GM18519 (cell line): ENCODE data around the gene PKIG.

Experiments
- ATAC-seq: cut with Tn5 transposase; IDR thresholded peaks from one replicate; pipeline ENCODE4 v1.9.1; 2021; ENCODE audit warnings: mild to moderate bottlenecking, moderate library complexity; ENCODE audit not compliant: unreplicated experiment, low FRiP score

PKIG gene

GRCh38 chr20:44593751-44594150 is 11.4 kb downstream of the PKIG start:
- ATAC-seq = no peak

- no peak for ATAC-seq
Observed at GRCh38 chr20:44594730-44595129, 12.4 kb downstream of the PKIG start.

GRCh38 chr20:44596010-44596409 is 13.6 kb downstream of the PKIG start:
- ATAC-seq = no peak

- no peak for ATAC-seq
Observed at GRCh38 chr20:44596876-44597275, 14.5 kb downstream of the PKIG start.

GRCh38 chr20:44597516-44597915 is 15.1 kb downstream of the PKIG start:
- ATAC-seq = no peak

DNA sequence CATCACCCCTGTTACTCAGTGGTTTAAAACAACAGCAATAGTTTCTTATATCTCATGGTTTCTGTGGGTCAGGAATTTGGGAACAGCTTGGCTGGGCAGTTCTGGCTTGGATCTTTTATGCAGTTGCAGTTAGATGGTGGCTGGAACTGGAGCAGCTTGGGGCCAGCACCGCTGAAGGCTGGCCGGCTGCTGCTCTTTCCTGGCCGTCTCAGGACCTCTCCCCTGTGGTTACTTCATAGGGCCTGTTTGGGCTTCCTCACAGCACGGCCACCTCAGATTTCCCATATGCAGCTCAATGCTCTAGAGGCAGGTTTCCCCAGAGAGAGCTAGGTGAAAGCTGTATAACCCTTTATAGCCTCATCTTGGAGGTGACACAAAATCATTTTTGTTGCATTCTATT is 15.6 kb downstream of the PKIG start:
- ATAC-seq = no peak

GRCh38 chr20:44598423-44599305 is 16.3 kb downstream of the PKIG start:
- ATAC-seq = no peak

GRCh38 chr20:44599715-44600114 is 17.3 kb downstream of the PKIG start:
- no peak for ATAC-seq

DNA sequence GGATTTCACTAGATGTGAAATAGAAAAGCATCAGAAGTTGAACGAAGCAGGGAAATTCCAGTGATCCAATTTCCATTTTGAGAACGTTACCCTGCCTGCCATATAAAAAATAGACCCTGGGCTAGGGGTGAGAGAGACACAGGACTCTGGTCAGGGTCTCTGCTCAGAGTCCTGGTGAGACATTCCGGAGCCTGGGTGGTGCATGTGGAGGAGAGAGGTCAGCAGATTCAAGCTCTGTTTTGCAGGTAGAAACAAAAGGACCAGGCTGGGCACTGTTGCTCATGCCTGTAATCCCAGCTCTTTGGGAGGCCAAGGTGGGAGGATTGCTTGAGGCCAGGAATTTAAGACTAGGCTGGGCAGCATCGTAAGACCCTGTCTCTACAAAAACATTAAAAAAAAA is 17.9 kb downstream of the PKIG start:
- no peak for ATAC-seq

GRCh38 chr20:44600758-44601201 is 18.4 kb downstream of the PKIG start:
- ATAC-seq = no peak

DNA sequence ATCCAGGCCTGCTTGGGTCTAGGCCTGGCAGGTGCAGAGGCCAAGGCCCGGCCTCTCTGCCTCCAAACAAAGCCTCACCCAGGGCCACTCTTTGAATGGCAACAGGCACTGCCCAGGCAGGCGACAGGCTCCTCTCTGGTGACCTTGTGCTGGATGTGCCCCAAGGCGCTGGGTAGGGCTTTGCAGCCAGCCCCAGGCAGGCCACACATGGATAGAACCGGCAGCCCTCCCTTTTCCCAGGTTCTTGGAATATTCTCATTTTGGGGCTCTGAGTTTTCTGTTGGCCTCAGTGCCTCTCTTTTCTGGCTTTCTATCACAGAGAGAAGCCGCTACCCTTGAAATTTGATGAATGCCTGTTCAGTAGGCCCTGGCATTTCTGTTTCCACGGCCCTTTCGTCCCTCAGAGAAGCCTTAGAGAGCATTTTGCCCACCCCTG is 18.9 kb downstream of the PKIG start:
- no peak for ATAC-seq

DNA sequence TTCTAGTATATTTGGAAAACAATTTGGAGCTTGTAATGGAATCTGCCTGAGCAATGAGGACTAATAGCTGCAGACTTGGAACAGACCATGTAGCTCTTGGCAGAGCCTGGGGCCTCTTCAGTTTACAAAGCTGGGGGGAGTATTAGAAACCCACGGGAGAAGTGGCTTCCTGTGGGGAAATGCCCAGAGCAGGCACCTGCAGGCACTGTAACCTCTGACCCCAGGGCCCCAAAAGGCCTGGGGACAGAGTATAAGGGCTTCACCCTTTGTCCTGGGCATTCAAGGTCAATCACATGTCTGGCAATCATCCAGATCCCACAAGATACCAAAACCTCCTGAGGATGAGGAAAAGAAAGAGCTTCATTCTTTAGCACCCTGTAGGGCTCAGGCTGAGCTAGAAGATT is 19.4 kb downstream of the PKIG start:
- ATAC-seq = no peak

- no peak for ATAC-seq
Observed at GRCh38 chr20:44603327-44603726, 20.9 kb downstream of the PKIG start.

GRCh38 chr20:44606725-44607441 is 24.5 kb downstream of the PKIG start:
- ATAC-seq = no peak

DNA sequence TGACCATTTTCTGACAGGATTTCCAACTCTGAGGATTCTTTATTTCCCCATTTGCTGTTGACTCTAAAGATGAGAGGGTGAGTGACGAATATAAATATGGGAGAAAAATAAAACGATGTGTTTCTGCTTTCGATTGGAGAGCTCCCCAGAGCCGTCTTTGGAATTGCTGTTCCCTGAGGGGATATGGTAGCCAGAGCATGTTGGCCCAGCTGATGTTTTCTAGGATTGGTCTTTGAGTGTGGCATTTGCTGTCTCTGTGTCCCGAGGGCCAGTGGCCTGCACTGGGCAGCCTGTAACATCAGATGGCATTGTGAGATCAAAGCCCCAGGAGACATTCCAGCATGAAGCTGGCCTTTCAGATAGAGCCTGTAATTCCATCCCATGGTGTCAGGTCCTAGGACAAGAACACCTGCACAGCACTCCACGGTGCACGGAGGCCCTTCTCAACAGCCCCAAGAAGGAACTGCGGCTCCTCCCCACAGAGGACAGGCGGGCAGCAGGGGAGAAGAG is 26.7 kb downstream of the PKIG start:
- ATAC-seq = no peak

DNA sequence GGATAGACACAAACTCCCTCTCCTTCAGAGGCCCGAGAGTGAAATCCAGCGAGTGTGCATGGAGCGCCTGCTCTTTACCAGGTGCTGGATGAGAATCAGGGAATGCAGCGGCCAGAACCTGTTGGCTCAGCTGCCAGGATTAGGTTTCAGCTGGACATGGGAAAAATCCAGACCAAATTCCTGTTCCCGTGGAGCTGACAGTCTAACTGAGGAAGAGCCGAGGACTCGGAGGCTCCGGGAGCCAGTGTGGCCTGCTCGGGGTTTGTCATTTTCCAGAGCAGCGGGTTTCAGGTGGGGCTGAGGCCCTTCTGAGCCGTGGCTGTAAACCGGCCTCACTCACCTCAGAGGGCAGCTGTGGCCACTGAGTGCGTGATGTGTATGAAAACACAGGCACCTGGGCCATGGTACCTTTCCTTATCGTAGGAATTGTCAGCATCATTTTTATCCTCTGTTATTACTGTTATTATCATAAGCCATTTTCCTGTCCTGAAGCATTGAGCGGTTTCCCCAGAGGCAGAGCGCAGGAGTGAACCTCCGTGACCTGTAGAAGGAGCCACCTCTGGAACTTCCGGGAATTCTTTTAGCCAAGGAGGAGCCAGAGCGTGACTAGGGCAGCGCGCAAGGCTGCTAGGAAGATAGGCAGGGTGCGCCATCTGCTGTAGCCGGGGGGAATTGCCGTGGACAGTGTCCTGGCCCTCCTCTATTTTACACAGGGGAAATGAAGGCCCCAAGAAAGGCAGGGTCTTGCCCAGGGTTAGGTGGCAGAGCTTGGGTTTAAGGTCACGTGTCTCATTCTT is 27.3 kb downstream of the PKIG start:
- ATAC-seq = peak; percentile 53

GRCh38 chr20:44610313-44610962 is 28.1 kb downstream of the PKIG start:
- no peak for ATAC-seq

DNA sequence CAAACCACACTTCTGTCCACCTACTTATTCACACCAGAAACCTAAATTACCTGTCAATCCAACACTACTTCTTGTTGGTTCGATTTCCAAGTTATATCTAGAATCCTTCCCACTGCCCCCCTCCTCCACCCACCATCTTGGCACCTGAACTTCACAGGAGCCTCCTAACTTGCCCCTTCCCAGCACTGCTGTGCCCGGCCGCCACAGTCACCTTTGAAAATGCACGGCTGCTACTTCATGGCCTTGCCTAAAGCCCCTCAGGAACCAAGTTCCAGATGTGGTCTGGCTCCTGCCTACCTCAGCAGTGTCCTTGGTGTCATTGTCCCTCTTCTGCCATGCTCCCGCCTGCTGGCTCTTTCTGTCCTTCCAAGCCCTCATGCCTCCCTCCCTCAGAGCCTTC is 31.2 kb downstream of the PKIG start:
- ATAC-seq = no peak

- no peak for ATAC-seq
Observed at GRCh38 chr20:44614525-44614924, 32.1 kb downstream of the PKIG start.

DNA sequence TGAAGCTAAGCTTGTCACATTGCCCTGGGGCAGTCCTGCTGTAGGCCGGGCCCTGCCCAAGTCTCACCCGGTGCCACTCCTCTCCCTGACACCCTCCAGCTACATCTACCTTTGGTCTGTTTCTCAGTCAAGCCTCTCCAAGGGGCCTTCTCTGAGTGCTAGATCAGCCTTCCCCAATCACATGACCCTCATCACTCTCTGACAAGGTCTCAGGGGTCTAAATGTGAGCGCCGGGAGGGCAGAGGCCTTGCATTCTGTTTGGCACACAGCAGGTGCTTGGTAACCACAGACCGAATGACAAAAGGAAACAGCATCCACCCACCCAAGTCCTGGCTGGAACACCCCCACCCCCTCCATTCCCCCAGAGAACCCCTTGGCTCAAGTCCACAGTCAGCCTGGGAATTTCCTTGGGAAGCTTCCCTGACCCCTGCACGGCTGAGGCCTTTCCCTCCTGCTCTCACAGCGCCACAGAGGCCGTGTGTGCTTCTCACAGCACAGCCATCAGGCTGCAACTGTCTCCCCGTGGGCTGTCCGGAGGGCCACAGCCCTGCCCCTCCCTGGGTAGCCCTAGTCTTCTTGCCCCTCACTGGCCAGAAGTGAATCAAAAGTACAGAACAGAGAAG is 32.9 kb downstream of the PKIG start:
- no peak for ATAC-seq
